Central memory CD8-positive, alpha-beta T cell (primary cell): ENCODE results near the gene BACH1.
"Not testable (repeated sequence)": the region's sequence is repeated elsewhere in the genome, so short reads cannot be mapped to it uniquely, and the experiment has no call there.

Experiments used
- ATAC-seq: fragments of 150-1000 bp; cut with Tn5 transposase; replicated peaks from 2 replicates; pipeline ENCODE4 v1.10.0; 2022; ENCODE audit warnings: mild to moderate bottlenecking, moderate FRiP score, moderate number of reproducible peaks; ENCODE audit not compliant: poor library complexity, severe bottlenecking; ENCODE audit errors: extremely low read depth
- DNase-seq, 2 donors: peaks; one replicate each; pipeline ENCODE4 v3.0.0; 2021; ENCODE audit warnings: low spot score in 2 of 2
- H3K27ac Mint-ChIP-seq: one replicate; pipeline ENCODE4 v1.8.0; 2022; ENCODE audit warnings: low read depth, mild to moderate bottlenecking, moderate library complexity, mixed read lengths
- H3K27me3 Mint-ChIP-seq: one replicate; pipeline ENCODE4 v1.8.0; 2022; ENCODE audit warnings: mixed read lengths
- H3K36me3 Mint-ChIP-seq: one replicate; pipeline ENCODE4 v1.8.0; 2022; ENCODE audit warnings: mild to moderate bottlenecking, moderate library complexity, mixed read lengths; ENCODE audit not compliant: insufficient read depth
- H3K4me1 Mint-ChIP-seq: one replicate; pipeline ENCODE4 v1.8.0; 2022; ENCODE audit warnings: mixed read lengths
- H3K4me3 Mint-ChIP-seq: one replicate; pipeline ENCODE4 v1.8.0; 2022; ENCODE audit warnings: mild to moderate bottlenecking, moderate library complexity, mixed read lengths
- H3K9me3 Mint-ChIP-seq: one replicate; pipeline ENCODE4 v1.8.0; 2022; ENCODE audit warnings: mixed read lengths

Gene BACH1

DNA sequence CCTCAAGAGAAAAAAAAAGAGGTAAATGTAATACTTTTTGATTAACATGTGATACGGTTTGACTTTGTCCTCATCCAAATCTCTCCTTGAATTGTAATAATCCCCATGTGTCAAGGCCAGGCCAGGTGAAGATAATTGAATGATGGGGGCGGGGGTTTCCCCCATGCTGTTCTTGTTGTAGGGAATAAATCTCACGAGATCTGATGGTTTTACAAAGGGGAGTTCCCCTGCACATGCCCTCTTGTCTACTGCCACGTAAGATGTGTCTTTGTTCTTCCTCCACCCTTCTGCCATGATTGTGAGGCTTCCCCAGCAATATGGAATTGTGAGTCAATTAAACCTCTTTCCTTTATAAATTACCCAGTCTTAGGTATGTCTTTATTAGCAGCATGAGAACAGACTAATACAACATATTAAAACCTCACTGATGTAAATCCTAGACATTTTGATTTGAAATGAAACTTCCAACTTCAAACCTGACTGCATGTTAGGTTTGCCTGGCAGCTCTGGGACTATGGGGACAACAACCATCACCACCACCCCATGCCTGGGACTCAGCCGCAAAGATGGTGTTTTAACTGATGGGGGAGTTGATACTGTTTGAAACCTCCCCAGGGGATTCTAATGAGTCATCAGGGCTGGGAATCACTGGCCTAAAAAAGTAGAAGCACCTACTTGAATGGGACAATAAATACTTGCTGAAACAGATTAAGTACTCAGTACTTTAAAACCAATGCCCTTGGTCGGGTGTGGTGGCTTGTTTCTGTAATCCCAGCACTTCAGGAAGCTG is 32.8 kb upstream of the BACH1 start:
- H3K4me3 Mint-ChIP-seq, result no peak overlapping the region
- peaks cover 9% of the 10 kb centered on the region for H3K27me3 Mint-ChIP-seq
- H3K9me3 Mint-ChIP-seq, result no peaks in the 10 kb centered on the region
- no peak overlapping the region for H3K27ac Mint-ChIP-seq
- no peaks in the 10 kb centered on the region for H3K36me3 Mint-ChIP-seq
- no peaks in the 10 kb centered on the region for H3K4me1 Mint-ChIP-seq
- no peak for DNase-seq
- ATAC-seq, result no peak

DNA sequence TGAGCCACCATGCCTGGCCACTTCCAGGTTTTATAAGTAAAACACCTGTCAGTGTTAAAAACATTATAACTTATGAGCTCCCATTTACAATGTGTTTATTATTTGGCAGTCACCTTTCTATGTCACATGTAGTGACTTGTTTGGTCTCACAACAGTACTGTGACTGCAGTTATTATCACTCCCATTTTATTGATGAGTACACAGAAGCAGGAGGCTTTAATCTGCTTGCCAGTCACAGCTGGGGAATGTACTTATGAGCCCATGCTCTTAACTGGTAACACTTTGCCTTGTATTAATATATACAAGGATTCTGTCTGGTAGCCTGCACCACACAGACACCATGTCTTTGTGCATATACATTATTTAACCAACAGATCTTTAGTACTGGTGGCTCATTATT is 31.1 kb upstream of the BACH1 start:
- Mint-ChIP-seq H3K9me3 (no peaks in the 10 kb centered on the region), H3K4me1 (no peaks in the 10 kb centered on the region), H3K36me3 (no peaks in the 10 kb centered on the region), H3K27ac (peak overlapping the region; percentile 9), H3K4me3 (no peak overlapping the region), H3K27me3 (peaks cover 9% of the 10 kb centered on the region)
- no peak for ATAC-seq
- DNase-seq, result no peak

DNA sequence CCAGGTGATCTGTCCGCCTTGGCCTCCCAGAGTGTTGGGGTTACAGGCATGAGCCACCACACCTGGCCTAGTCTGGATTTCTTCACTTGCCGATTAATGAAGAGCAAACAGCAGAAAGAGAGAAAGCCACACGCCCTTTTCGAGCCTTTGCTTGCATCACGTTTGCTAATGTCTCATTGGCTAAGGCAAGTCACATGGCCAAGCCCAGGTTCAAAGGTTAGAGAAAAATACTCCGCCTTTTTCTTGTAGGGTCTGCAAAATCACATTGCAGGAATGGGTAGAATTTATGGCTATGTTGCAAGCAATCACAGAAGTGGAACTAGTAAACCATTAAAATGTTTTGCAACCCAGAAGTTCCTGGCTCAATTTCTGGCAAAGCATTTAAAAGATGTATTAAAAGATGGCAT is 26.8 kb upstream of the BACH1 start:
- Mint-ChIP-seq H3K27me3 (peaks cover 19% of the 10 kb centered on the region), H3K4me3 (no peak overlapping the region), H3K36me3 (no peaks in the 10 kb centered on the region), H3K9me3 (no peaks in the 10 kb centered on the region), H3K27ac (no peak overlapping the region), H3K4me1 (no peaks in the 10 kb centered on the region)
- ATAC-seq (no peak), DNase-seq (no peak)

DNA sequence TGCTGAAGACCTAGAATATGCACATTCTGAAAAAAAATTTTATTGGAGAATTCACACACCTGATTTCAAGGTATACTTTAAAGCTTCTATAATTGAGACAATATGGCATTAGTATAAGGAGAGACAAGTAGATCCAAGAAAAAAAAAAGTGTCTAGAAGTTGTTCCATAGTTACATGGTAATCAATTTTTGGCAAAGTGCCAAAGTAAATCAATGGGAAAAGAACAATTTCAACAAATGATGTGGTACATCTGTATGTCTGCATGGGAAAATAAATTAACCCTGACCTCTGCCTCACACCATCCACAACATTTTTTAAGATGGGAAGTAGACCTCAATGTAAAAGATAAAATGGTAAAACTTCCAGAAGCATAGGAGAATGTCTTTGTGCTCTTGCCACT is 21.3 kb upstream of the BACH1 start:
- Mint-ChIP-seq H3K9me3 (no peaks in the 10 kb centered on the region), H3K27ac (no peak overlapping the region), H3K36me3 (peaks cover 2% of the 10 kb centered on the region), H3K4me1 (no peaks in the 10 kb centered on the region), H3K4me3 (no peak overlapping the region), H3K27me3 (peaks cover 10% of the 10 kb centered on the region)
- DNase-seq (no peak), ATAC-seq (no peak)

GRCh38 chr21:29279558-29279957 is 19.2 kb upstream of the BACH1 start:
- Mint-ChIP-seq H3K27me3 (peaks cover 10% of the 10 kb centered on the region), H3K9me3 (no peaks in the 10 kb centered on the region), H3K27ac (no peak overlapping the region), H3K36me3 (peaks cover 2% of the 10 kb centered on the region), H3K4me1 (no peaks in the 10 kb centered on the region), H3K4me3 (no peak overlapping the region)
- DNase-seq (no peak), ATAC-seq (no peak)

- H3K4me3 Mint-ChIP-seq, DNase-seq, H3K27ac Mint-ChIP-seq, H3K9me3 Mint-ChIP-seq, H3K36me3 Mint-ChIP-seq, H3K4me1 Mint-ChIP-seq, ATAC-seq: not testable (repeated sequence)
- peaks cover 13% of the 10 kb centered on the region for H3K27me3 Mint-ChIP-seq
Measured at GRCh38 chr21:29281801-29282200, 16.9 kb upstream of the BACH1 start.

DNA sequence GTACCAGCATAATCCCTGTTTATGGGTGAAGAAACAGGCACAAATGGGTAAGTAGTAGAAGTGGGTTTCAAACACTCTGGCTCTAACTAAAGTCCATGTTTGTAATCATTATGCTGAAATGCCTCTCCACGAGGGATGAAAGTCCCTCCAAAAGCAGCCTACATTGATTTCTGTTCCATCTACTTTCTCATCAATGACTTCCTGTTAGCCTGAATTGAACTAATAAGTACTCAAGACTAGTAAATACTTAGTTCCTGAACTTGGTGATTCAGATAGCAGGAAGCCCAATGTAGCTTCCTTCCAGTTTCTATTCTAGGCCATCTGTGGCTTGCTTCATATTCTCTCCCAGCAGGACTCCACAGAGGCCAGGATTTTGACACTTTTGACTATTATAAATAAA is 11.3 kb upstream of the BACH1 start:
- no peaks in the 10 kb centered on the region for H3K4me1 Mint-ChIP-seq
- ATAC-seq (no peak), DNase-seq (no peak)
- H3K4me3 Mint-ChIP-seq, result no peak overlapping the region
- H3K27me3 Mint-ChIP-seq, result peaks cover 13% of the 10 kb centered on the region
- H3K27ac Mint-ChIP-seq, result no peak overlapping the region
- no peaks in the 10 kb centered on the region for H3K36me3 Mint-ChIP-seq
- H3K9me3 Mint-ChIP-seq, result no peaks in the 10 kb centered on the region

DNA sequence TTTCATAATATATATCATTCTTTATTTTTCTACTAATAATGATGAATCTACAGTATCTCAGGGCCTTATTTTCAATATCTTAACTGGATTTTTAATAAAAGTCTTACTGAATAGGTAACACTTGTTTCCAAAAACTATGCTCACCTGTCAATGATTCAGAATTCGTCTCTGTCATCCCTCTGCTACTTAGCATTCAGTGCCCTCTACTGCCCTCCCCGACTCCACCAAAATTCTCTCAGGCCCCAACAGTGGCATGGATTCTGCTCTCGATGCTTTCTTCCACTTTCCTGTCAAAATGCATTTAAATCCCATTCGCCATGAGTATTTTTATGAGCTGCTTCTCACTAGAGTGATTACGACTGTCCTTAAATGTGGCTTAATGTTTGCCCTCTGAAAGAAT is 10.5 kb upstream of the BACH1 start:
- Mint-ChIP-seq H3K27me3 (peaks cover 13% of the 10 kb centered on the region), H3K4me1 (no peaks in the 10 kb centered on the region), H3K27ac (no peak overlapping the region), H3K36me3 (no peaks in the 10 kb centered on the region), H3K4me3 (no peak overlapping the region), H3K9me3 (no peaks in the 10 kb centered on the region)
- ATAC-seq (no peak), DNase-seq (no peak)

DNA sequence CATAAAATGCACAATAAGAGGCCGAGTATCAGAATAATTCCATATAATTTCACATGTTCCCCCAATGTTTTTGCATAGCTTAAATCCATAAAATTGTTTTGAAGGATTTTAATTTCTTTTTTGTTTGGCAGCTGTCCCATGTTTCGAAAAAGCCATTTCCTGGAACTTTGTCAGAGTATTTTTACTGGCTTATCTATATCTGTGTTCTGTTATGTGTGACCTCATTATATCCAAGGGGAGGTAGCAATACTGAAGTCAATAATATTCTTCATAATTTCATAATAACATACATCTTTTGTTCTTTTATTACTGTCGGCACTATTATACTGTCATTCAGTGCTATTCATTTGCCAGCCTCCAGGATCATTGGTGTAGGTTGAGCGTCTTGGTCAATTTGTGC is 9.4 kb upstream of the BACH1 start:
- Mint-ChIP-seq H3K4me3 (no peak overlapping the region), H3K9me3 (no peaks in the 10 kb centered on the region), H3K27me3 (peaks cover 13% of the 10 kb centered on the region), H3K4me1 (no peaks in the 10 kb centered on the region), H3K27ac (no peak overlapping the region), H3K36me3 (no peaks in the 10 kb centered on the region)
- DNase-seq, result no peak
- ATAC-seq, result no peak

GRCh38 chr21:29290240-29290639 is 8.5 kb upstream of the BACH1 start:
- Mint-ChIP-seq H3K9me3 (no peaks in the 10 kb centered on the region), H3K36me3 (no peaks in the 10 kb centered on the region), H3K27me3 (peaks cover 13% of the 10 kb centered on the region), H3K4me1 (no peaks in the 10 kb centered on the region), H3K27ac (no peak overlapping the region), H3K4me3 (no peak overlapping the region)
- no peak for DNase-seq
- no peak for ATAC-seq

GRCh38 chr21:29293495-29293894 is 5.2 kb upstream of the BACH1 start:
- ATAC-seq (no peak), DNase-seq (no peak)
- Mint-ChIP-seq H3K4me1 (no peaks in the 10 kb centered on the region), H3K4me3 (no peak overlapping the region), H3K27me3 (no peaks in the 10 kb centered on the region), H3K27ac (no peak overlapping the region), H3K9me3 (no peaks in the 10 kb centered on the region), H3K36me3 (no peaks in the 10 kb centered on the region)

- H3K4me3 Mint-ChIP-seq, result peak overlapping the region; percentile 23
- H3K4me1 Mint-ChIP-seq, result peaks cover 10% of the 10 kb centered on the region
- no peaks in the 10 kb centered on the region for H3K27me3 Mint-ChIP-seq
- no peak overlapping the region for H3K27ac Mint-ChIP-seq
- no peak for ATAC-seq
- H3K36me3 Mint-ChIP-seq, result peaks cover 7% of the 10 kb centered on the region
- no peak for DNase-seq
- H3K9me3 Mint-ChIP-seq, result no peaks in the 10 kb centered on the region
Measured at GRCh38 chr21:29295066-29295650, 3.6 kb upstream of the BACH1 start.

- peaks cover 8% of the 10 kb centered on the region for H3K36me3 Mint-ChIP-seq
- no peak overlapping the region for H3K27ac Mint-ChIP-seq
- H3K4me1 Mint-ChIP-seq, result peaks cover 18% of the 10 kb centered on the region
- no peak overlapping the region for H3K4me3 Mint-ChIP-seq
- ATAC-seq (no peak), DNase-seq (no peak)
- no peaks in the 10 kb centered on the region for H3K27me3 Mint-ChIP-seq
- H3K9me3 Mint-ChIP-seq, result no peaks in the 10 kb centered on the region
Measured at GRCh38 chr21:29296446-29296845, 2.3 kb upstream of the BACH1 start.
